ENCODE data around the gene SNRNP48. TPM values are rescaled to one million over a fixed set of nuclear protein-coding genes. Genes with fewer than 3 reads are reported as not detected.

SNRNP48 gene
- total and polyA plus RNA-seq, 2 donors (not counting 3 experiments of a cell fraction or from before 2014, with no cell fraction given), result 4.2 to 13.2 TPM

- dilution Hi-C loops (cut with MboI; ENCODE audit: extremely low pct_ligation_motif_present, low sequenced_read_pairs) (no loop called here), intact Hi-C loops (cut with micrococcal nuclease) (no loop called here)
- H3K4me1 ChIP-seq (ENCODE audit: control insufficient read depth, extremely low read depth, insufficient read depth, low read length), result no peaks in the 10 kb centered on the region
- H3K9me1 ChIP-seq (replicated peaks; ENCODE audit: control insufficient read depth, extremely low read depth, insufficient read depth, low read length), result no peaks in the 10 kb centered on the region
- H3K27ac ChIP-seq (ENCODE audit: insufficient read depth, low read depth, low read length), result no peak overlapping the region
- H3K4me3 ChIP-seq (replicated peaks in 1 of 3; ENCODE audit: insufficient read depth in 1 of 3, low read depth in 1 of 3, low read length in 3 of 3), result no peak overlapping the region
- no peak for FAIRE-seq
- BruUV-seq (replicated peaks), result no TSS peak
- no peaks in the 10 kb centered on the region for H4K20me1 ChIP-seq (replicated peaks; ENCODE audit: control insufficient read depth, extremely low read depth, insufficient read depth, low read length)
- no peaks in the 10 kb centered on the region for H3K9me3 ChIP-seq (replicated peaks; ENCODE audit: control insufficient read depth, insufficient read depth, low read length)
- no peaks in the 10 kb centered on the region for H3K36me3 ChIP-seq (ENCODE audit: control insufficient read depth in 2 of 2, extremely low read depth in 1 of 2, insufficient read depth in 2 of 2, low read length in 2 of 2)
- H3K27me3 ChIP-seq (ENCODE audit: control insufficient read depth in 2 of 2, insufficient read depth in 2 of 2, low read length in 2 of 2), result peaks cover 0 to 9% of the 10 kb centered on the region in 2 experiments
- no peak overlapping the region for H3K9ac ChIP-seq (replicated peaks; ENCODE audit: extremely low read depth, insufficient read depth, low read length)
- no peak overlapping the region for H3K4me2 ChIP-seq (ENCODE audit: insufficient read depth, low read length)
- H3K79me2 ChIP-seq (ENCODE audit: control insufficient read depth, insufficient read depth, low read length), result no peaks in the 10 kb centered on the region
- TF ChIP-seq CTCF (IDR thresholded peaks at IDR 0.05; ENCODE audit: extremely low read depth in 1 of 2, insufficient read depth in 1 of 2, low read depth in 1 of 2, low read length in 2 of 2), result no peak
- TF ChIP-seq MAX (IDR thresholded peaks at IDR 0.05; ENCODE audit: insufficient read depth, insufficient read length), result no peak
- no peak for TF ChIP-seq JUN (IDR thresholded peaks at IDR 0.05; ENCODE audit: borderline replicate concordance, insufficient read depth, insufficient read length, low read depth)
- TF ChIP-seq POLR2AphosphoS5 (IDR thresholded peaks at IDR 0.05; ENCODE audit: insufficient read depth, low read depth, low read length), result no peak
- no peak for TF ChIP-seq GATA2 (IDR thresholded peaks at IDR 0.05; ENCODE audit: insufficient read depth, insufficient read length, low read depth, low read length)
- no peak for TF ChIP-seq FOS (IDR thresholded peaks at IDR 0.05; ENCODE audit: borderline replicate concordance, insufficient read depth, low read length)
- no peak for TF ChIP-seq POLR2A (IDR thresholded peaks at IDR 0.05; ENCODE audit: low read depth, low read length)
- TF ChIP-seq MYC (IDR thresholded peaks at IDR 0.05; ENCODE audit: low read depth, low read length), result no peak
- no peak for TF ChIP-seq EZH2 (IDR thresholded peaks at IDR 0.05; ENCODE audit: borderline replicate concordance, low read depth, low read length, severe bottlenecking)
- DNase-seq (ENCODE audit: low read depth, low spot score), result no peak
- no peak overlapping the region for H2AFZ ChIP-seq (ENCODE audit: low read depth, low read length)
- ChIA-PET CTCF (no interaction called here), POLR2A (no interaction called here)
Observed at GRCh38 chr6:7649037-7649810, 59.2 kb downstream of the SNRNP48 start.

All from endothelial cell of umbilical vein (primary cell).